Liver (tissue), 9 donors: ENCODE data around the gene SPEN. TPM values are rescaled to one million over a fixed set of nuclear protein-coding genes. Genes with fewer than 3 reads are reported as not detected.

ENCODE experiments used
- DNase-seq: peaks from one replicate; pipeline ENCODE4 v3.0.0-alpha.2; 2017; ENCODE audit warnings: low spot score
- H3K27ac ChIP-seq, 2 donors: one replicate each; pipeline ENCODE4 v1.7.0; 2013; ENCODE audit warnings: inconsistent platforms in 2 of 2, low read length in 2 of 2, control low read depth in 1 of 2, low read depth in 1 of 2, mild to moderate bottlenecking in 1 of 2
- H3K27me3 ChIP-seq, 4 donors: one replicate each; pipeline versions ENCODE4 v1.6.1 to v1.7.0; 2013; ENCODE audit warnings: low read length in 3 of 4, inconsistent platforms in 1 of 4, mild to moderate bottlenecking in 1 of 4, moderate library complexity in 1 of 4; ENCODE audit not compliant: control insufficient read depth in 4 of 4, insufficient read depth in 4 of 4
- H3K36me3 ChIP-seq, 4 donors: one replicate each; pipeline versions ENCODE4 v1.6.1 to v1.7.0; 2013; ENCODE audit warnings: low read length in 3 of 4, mild to moderate bottlenecking in 3 of 4, low read depth in 1 of 4, moderate library complexity in 1 of 4; ENCODE audit not compliant: control insufficient read depth in 4 of 4, insufficient read depth in 3 of 4
- H3K4me1 ChIP-seq, 4 donors: one replicate each; pipeline versions ENCODE4 v1.6.1 to v1.7.0; 2013; ENCODE audit warnings: low read length in 3 of 4, mild to moderate bottlenecking in 3 of 4, moderate library complexity in 1 of 4; ENCODE audit not compliant: control insufficient read depth in 4 of 4, insufficient read depth in 4 of 4
- H3K4me3 ChIP-seq, 3 donors: one replicate each; pipeline versions ENCODE4 v1.6.1 to v1.7.0; 2013; ENCODE audit warnings: low read length in 3 of 3, control low read depth in 1 of 3, low read depth in 1 of 3, mild to moderate bottlenecking in 1 of 3
- H3K9ac ChIP-seq, 2 donors: one replicate each; pipeline ENCODE4 v1.7.0; 2013; ENCODE audit warnings: low read length in 2 of 2, mild to moderate bottlenecking in 2 of 2, moderate library complexity in 2 of 2, control low read depth in 1 of 2, low read depth in 1 of 2
- H3K9me3 ChIP-seq, 4 donors: one replicate each; pipeline versions ENCODE4 v1.6.1 to v1.7.0; 2013; ENCODE audit warnings: low read length in 3 of 4; ENCODE audit not compliant: control insufficient read depth in 4 of 4
- ATF3 ChIP-seq: IDR thresholded peaks from 2 replicates; pipeline ENCODE4 v1.6.1; 2016; ENCODE audit warnings: antibody characterized with exemption
- CTCF ChIP-seq: fragments of 150-350 bp; IDR thresholded peaks from 2 replicates; pipeline ENCODE4 v1.5.1; 2017; ENCODE audit warnings: improper control_type of control experiment, low read depth, low read length; ENCODE audit not compliant: missing input control
- EGR1 ChIP-seq, 2 donors: IDR thresholded peaks; 2 replicates each; pipeline ENCODE4 v1.6.1; 2016 to 2018; ENCODE audit warnings: antibody characterized with exemption in 2 of 2, low read depth in 2 of 2
- FOXA1 ChIP-seq: IDR thresholded peaks from 2 replicates; pipeline ENCODE4 v1.6.1; 2016; ENCODE audit warnings: antibody characterized with exemption
- FOXA2 ChIP-seq: IDR thresholded peaks from 2 replicates; pipeline ENCODE4 v1.6.1; 2016; ENCODE audit warnings: antibody characterized with exemption
- GABPA ChIP-seq, 2 donors: IDR thresholded peaks in 1 of 2; conservative IDR thresholded peaks in 1 of 2; 2 replicates each; pipeline ENCODE4 v1.6.1; 2016; ENCODE audit warnings: antibody characterized with exemption in 2 of 2, mild to moderate bottlenecking in 1 of 2, moderate library complexity in 1 of 2
- HNF4A ChIP-seq, 2 donors: conservative IDR thresholded peaks; 2 replicates each; pipeline ENCODE4 v1.6.1; 2016; ENCODE audit warnings: antibody characterized with exemption in 2 of 2, mild to moderate bottlenecking in 2 of 2
- HNF4G ChIP-seq: IDR thresholded peaks from 2 replicates; pipeline ENCODE4 v1.6.1; 2016; ENCODE audit warnings: antibody characterized with exemption
- JUND ChIP-seq, 2 donors: IDR thresholded peaks; 2 replicates each; pipeline ENCODE4 v1.6.1; 2016; ENCODE audit warnings: antibody characterized with exemption in 2 of 2
- NR2F2 ChIP-seq: IDR thresholded peaks from 2 replicates; pipeline ENCODE4 v1.6.1; 2016; ENCODE audit warnings: antibody characterized with exemption
- RAD21 ChIP-seq, 2 donors: IDR thresholded peaks; 2 replicates each; pipeline ENCODE4 v1.6.1; 2016; ENCODE audit warnings: antibody characterized with exemption in 2 of 2, mild to moderate bottlenecking in 2 of 2
- REST ChIP-seq: IDR thresholded peaks from 2 replicates; pipeline ENCODE4 v1.6.1; 2016; ENCODE audit warnings: antibody characterized with exemption, mild to moderate bottlenecking
- RXRA ChIP-seq, 2 donors: IDR thresholded peaks; 2 replicates each; pipeline ENCODE4 v1.6.1; 2017 to 2018; ENCODE audit warnings: antibody characterized with exemption in 2 of 2, mild to moderate bottlenecking in 1 of 2
- SP1 ChIP-seq: IDR thresholded peaks from 2 replicates; pipeline ENCODE4 v1.6.1; 2018; ENCODE audit warnings: antibody characterized with exemption, mild to moderate bottlenecking
- TAF1 ChIP-seq: conservative IDR thresholded peaks from 2 replicates; pipeline ENCODE4 v1.6.1; 2016; ENCODE audit warnings: antibody characterized with exemption, mild to moderate bottlenecking
- YY1 ChIP-seq: IDR thresholded peaks from 2 replicates; pipeline ENCODE4 v1.6.1; 2016; ENCODE audit warnings: antibody characterized with exemption, mild to moderate bottlenecking
- ZBTB33 ChIP-seq: IDR thresholded peaks from 2 replicates; pipeline ENCODE4 v1.6.1; 2016; ENCODE audit warnings: antibody characterized with exemption
- WGBS: extraction: QIAGEN DNeasy Blood & Tissue Kit; methylation state at CpG from one replicate; pipeline ENCODE4 v1.1.7; 2013; 5-methylcytosine and 5-hydroxymethylcytosine counted together
- polyA plus RNA-seq, 2 donors: library from polyadenylated mRNA; stranded (reverse) in 1 of 2; unstranded in 1 of 2; fragments of 200-250 nt in 1 of 2; fragments of >200 nt in 1 of 2; fragmentation: Nextera tagmentation in 1 of 2; extraction: Ambion mirVana in 1 of 2; gene quantifications; one replicate each; pipeline versions ENCODE4 v1.2.1 to v1.2.3, GENCODE V29; 2013 to 2015
- total RNA-seq, 2 donors: library from RNA; depleted of rRNA; stranded (reverse); fragments of >200 nt; gene quantifications; one replicate each; pipeline ENCODE4 v1.2.3, GENCODE V29; 2014
- TF ChIP-seq, protein P1 (sequence below): IDR thresholded peaks from 2 replicates; pipeline ENCODE4 v1.6.1; 2016; ENCODE audit warnings: antibody characterized with exemption
- donor health status: healthy.
- donor health status: healthy.
- donor health status: healthy.
- donor health status: healthy.
- donor health status: healthy.

SPEN gene
- total and polyA plus RNA-seq, 4 donors = 7.4 to 29.4 (median 15.2) TPM

DNA sequence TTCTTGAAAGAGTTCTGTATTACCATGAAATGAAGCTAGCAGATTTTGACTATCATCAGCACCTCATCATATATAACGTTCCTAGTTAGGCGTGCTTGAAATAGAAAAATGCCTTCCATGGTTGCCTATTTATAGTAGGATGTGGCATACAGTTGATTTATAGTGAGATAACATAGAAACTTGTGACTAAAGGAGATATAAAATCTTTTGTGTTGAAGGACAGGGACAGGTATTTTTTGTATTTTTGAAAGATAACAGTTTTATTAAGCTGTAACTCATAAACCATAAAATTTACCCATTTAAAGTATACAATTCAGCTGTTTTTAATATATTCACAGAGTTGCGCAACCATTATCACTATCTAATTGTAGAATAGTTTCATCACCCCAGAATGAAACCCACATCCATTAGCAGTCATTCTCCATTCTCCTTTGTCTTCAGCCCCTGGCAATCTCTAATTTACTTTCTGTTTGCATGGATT is 19.3 kb downstream of the SPEN start:
- no peak for TF ChIP-seq RXRA (IDR thresholded peaks at IDR 0.05)
- no peak for TF ChIP-seq CTCF
- no peak for TF ChIP-seq FOXA2
- TF ChIP-seq HNF4G = no peak
- no peak for TF ChIP-seq HNF4A (conservative IDR thresholded peaks at IDR 0.05)
- TF ChIP-seq TAF1 = no peak
- TF ChIP-seq YY1 = no peak
- no peak for TF ChIP-seq FOXA1
- no peak for TF ChIP-seq NR2F2
- no peak for TF ChIP-seq GABPA (IDR thresholded peaks at IDR 0.05 in 1 of 2, conservative IDR thresholded peaks at IDR 0.05 in 1 of 2)
- no peak for TF ChIP-seq ATF3
- TF ChIP-seq SP1 = no peak
- TF ChIP-seq EGR1 (IDR thresholded peaks at IDR 0.05; ENCODE audit: low read depth in 2 of 2) = no peak
- Histone ChIP-seq H3K4me3 (no peak overlapping the region), H3K27me3 (no peaks in the 10 kb centered on the region), H3K9ac (no peak overlapping the region), H3K27ac (no peak overlapping the region), H3K4me1 (peaks cover 2 to 10% (median 3%) of the 10 kb centered on the region in 4 donors), H3K9me3 (no peaks in the 10 kb centered on the region), H3K36me3 (no peaks in the 10 kb centered on the region)
- no peak for DNase-seq
- 94% methylated on average over 3 of the region's 3 CpGs for WGBS

GRCh38 chr1:15867288-15867687 is 19.8 kb downstream of the SPEN start:
- Histone ChIP-seq H3K27me3 (no peaks in the 10 kb centered on the region), H3K4me3 (no peak overlapping the region), H3K4me1 (peaks cover 2 to 10% (median 3%) of the 10 kb centered on the region in 4 donors), H3K9ac (no peak overlapping the region), H3K27ac (no peak overlapping the region), H3K9me3 (no peaks in the 10 kb centered on the region), H3K36me3 (no peaks in the 10 kb centered on the region)
- WGBS = 92% methylated on average over 3 of the region's 3 CpGs
- DNase-seq = no peak
- TF ChIP-seq, protein P1, sequence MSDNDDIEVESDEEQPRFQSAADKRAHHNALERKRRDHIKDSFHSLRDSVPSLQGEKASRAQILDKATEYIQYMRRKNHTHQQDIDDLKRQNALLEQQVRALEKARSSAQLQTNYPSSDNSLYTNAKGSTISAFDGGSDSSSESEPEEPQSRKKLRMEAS = no peak

GRCh38 chr1:15869413-15869812 is 21.9 kb downstream of the SPEN start:
- WGBS = 96% methylated on average over 2 of the region's 2 CpGs
- H3K9me3 ChIP-seq = no peaks in the 10 kb centered on the region
- no peak overlapping the region for H3K4me3 ChIP-seq
- no peak overlapping the region for H3K27ac ChIP-seq
- no peak overlapping the region for H3K9ac ChIP-seq
- peaks cover 0 to 14% (median 4%) of the 10 kb centered on the region in 4 donors for H3K4me1 ChIP-seq
- DNase-seq = no peak
- peaks cover 0 to 9% (median 6%) of the 10 kb centered on the region in 4 donors for H3K36me3 ChIP-seq
- no peaks in the 10 kb centered on the region for H3K27me3 ChIP-seq
- TF ChIP-seq EGR1 (IDR thresholded peaks at IDR 0.05; ENCODE audit: low read depth in 2 of 2) (no peak), JUND (IDR thresholded peaks at IDR 0.05) (no peak), ZBTB33 (no peak), REST (no peak), NR2F2 (no peak), RXRA (IDR thresholded peaks at IDR 0.05) (no peak), SP1 (no peak), FOXA1 (no peak), HNF4G (no peak), YY1 (no peak), RAD21 (IDR thresholded peaks at IDR 0.05) (no peak), ATF3 (no peak), GABPA (IDR thresholded peaks at IDR 0.05 in 1 of 2, conservative IDR thresholded peaks at IDR 0.05 in 1 of 2) (no peak), HNF4A (conservative IDR thresholded peaks at IDR 0.05) (no peak), FOXA2 (no peak), TAF1 (no peak)
- TF ChIP-seq, protein P1 = no peak
